ENCODE measurements around the gene OSBPL6.

Gene OSBPL6

GRCh38 chr2:178221556-178221955 lies 27.2 kb downstream of the OSBPL6 start:
- Histone ChIP-seq H3K36me3 (ENCODE audit: control insufficient read depth in 1 of 2, insufficient read depth in 2 of 2, low read length in 2 of 2) (no peaks in the 10 kb centered on the region), H3K27me3 (ENCODE audit: low read depth, low read length) (no peaks in the 10 kb centered on the region), H3K27ac (ENCODE audit: low read length) (no peak overlapping the region), H3K4me1 (ENCODE audit: control insufficient read depth in 1 of 2, insufficient read depth in 2 of 2, low read length in 2 of 2) (no peaks in the 10 kb centered on the region), H3K9me3 (ENCODE audit: control insufficient read depth in 1 of 2, low read length in 2 of 2) (no peaks in the 10 kb centered on the region), H3K4me3 (ENCODE audit: low read depth in 1 of 2, low read length in 2 of 2) (no peak overlapping the region)

- no peaks in the 10 kb centered on the region for H3K27me3 ChIP-seq (ENCODE audit: low read depth, low read length)
- H3K4me3 ChIP-seq (ENCODE audit: low read depth in 1 of 2, low read length in 2 of 2), result no peak overlapping the region
- H3K36me3 ChIP-seq (ENCODE audit: control insufficient read depth in 1 of 2, insufficient read depth in 2 of 2, low read length in 2 of 2), result no peaks in the 10 kb centered on the region
- no peaks in the 10 kb centered on the region for H3K4me1 ChIP-seq (ENCODE audit: control insufficient read depth in 1 of 2, insufficient read depth in 2 of 2, low read length in 2 of 2)
- no peaks in the 10 kb centered on the region for H3K9me3 ChIP-seq (ENCODE audit: control insufficient read depth in 1 of 2, low read length in 2 of 2)
- H3K27ac ChIP-seq (ENCODE audit: low read length), result no peak overlapping the region
Observed at GRCh38 chr2:178223806-178224205, 29.5 kb downstream of the OSBPL6 start.

- no peaks in the 10 kb centered on the region for H3K27me3 ChIP-seq (ENCODE audit: low read depth, low read length)
- no peaks in the 10 kb centered on the region for H3K4me1 ChIP-seq (ENCODE audit: control insufficient read depth in 1 of 2, insufficient read depth in 2 of 2, low read length in 2 of 2)
- H3K36me3 ChIP-seq (ENCODE audit: control insufficient read depth in 1 of 2, insufficient read depth in 2 of 2, low read length in 2 of 2), result no peaks in the 10 kb centered on the region
- H3K4me3 ChIP-seq (ENCODE audit: low read depth in 1 of 2, low read length in 2 of 2), result no peak overlapping the region
- no peaks in the 10 kb centered on the region for H3K9me3 ChIP-seq (ENCODE audit: control insufficient read depth in 1 of 2, low read length in 2 of 2)
- H3K27ac ChIP-seq (ENCODE audit: low read length), result no peak overlapping the region
Observed at GRCh38 chr2:178225006-178225805, 30.9 kb downstream of the OSBPL6 start.

GRCh38 chr2:178227187-178227586 lies 32.9 kb downstream of the OSBPL6 start:
- H3K27ac ChIP-seq (ENCODE audit: low read length), result no peak overlapping the region
- H3K4me1 ChIP-seq (ENCODE audit: control insufficient read depth in 1 of 2, insufficient read depth in 2 of 2, low read length in 2 of 2), result no peaks in the 10 kb centered on the region
- H3K36me3 ChIP-seq (ENCODE audit: control insufficient read depth in 1 of 2, insufficient read depth in 2 of 2, low read length in 2 of 2), result no peaks in the 10 kb centered on the region
- no peaks in the 10 kb centered on the region for H3K27me3 ChIP-seq (ENCODE audit: low read depth, low read length)
- H3K4me3 ChIP-seq (ENCODE audit: low read depth in 1 of 2, low read length in 2 of 2), result no peak overlapping the region
- no peaks in the 10 kb centered on the region for H3K9me3 ChIP-seq (ENCODE audit: control insufficient read depth in 1 of 2, low read length in 2 of 2)

GRCh38 chr2:178229927-178230326 lies 35.6 kb downstream of the OSBPL6 start:
- Histone ChIP-seq H3K27ac (ENCODE audit: low read length) (no peak overlapping the region), H3K9me3 (ENCODE audit: control insufficient read depth in 1 of 2, low read length in 2 of 2) (no peaks in the 10 kb centered on the region), H3K4me1 (ENCODE audit: control insufficient read depth in 1 of 2, insufficient read depth in 2 of 2, low read length in 2 of 2) (no peaks in the 10 kb centered on the region), H3K36me3 (ENCODE audit: control insufficient read depth in 1 of 2, insufficient read depth in 2 of 2, low read length in 2 of 2) (no peaks in the 10 kb centered on the region), H3K27me3 (ENCODE audit: low read depth, low read length) (no peaks in the 10 kb centered on the region), H3K4me3 (ENCODE audit: low read depth in 1 of 2, low read length in 2 of 2) (no peak overlapping the region)

- Histone ChIP-seq H3K4me3 (ENCODE audit: low read depth in 1 of 2, low read length in 2 of 2) (no peak overlapping the region), H3K4me1 (ENCODE audit: control insufficient read depth in 1 of 2, insufficient read depth in 2 of 2, low read length in 2 of 2) (no peaks in the 10 kb centered on the region), H3K27me3 (ENCODE audit: low read depth, low read length) (no peaks in the 10 kb centered on the region), H3K27ac (ENCODE audit: low read length) (no peak overlapping the region), H3K36me3 (ENCODE audit: control insufficient read depth in 1 of 2, insufficient read depth in 2 of 2, low read length in 2 of 2) (no peaks in the 10 kb centered on the region), H3K9me3 (ENCODE audit: control insufficient read depth in 1 of 2, low read length in 2 of 2) (no peaks in the 10 kb centered on the region)
Observed at GRCh38 chr2:178230396-178230795, 36.1 kb downstream of the OSBPL6 start.

- Histone ChIP-seq H3K4me3 (ENCODE audit: low read depth in 1 of 2, low read length in 2 of 2) (no peak overlapping the region), H3K36me3 (ENCODE audit: control insufficient read depth in 1 of 2, insufficient read depth in 2 of 2, low read length in 2 of 2) (no peaks in the 10 kb centered on the region), H3K9me3 (ENCODE audit: control insufficient read depth in 1 of 2, low read length in 2 of 2) (no peaks in the 10 kb centered on the region), H3K27ac (ENCODE audit: low read length) (no peak overlapping the region), H3K4me1 (ENCODE audit: control insufficient read depth in 1 of 2, insufficient read depth in 2 of 2, low read length in 2 of 2) (no peaks in the 10 kb centered on the region), H3K27me3 (ENCODE audit: low read depth, low read length) (no peaks in the 10 kb centered on the region)
Observed at GRCh38 chr2:178233428-178233827, 39.1 kb downstream of the OSBPL6 start.

GRCh38 chr2:178234648-178235047 lies 40.3 kb downstream of the OSBPL6 start:
- no peaks in the 10 kb centered on the region for H3K4me1 ChIP-seq (ENCODE audit: control insufficient read depth in 1 of 2, insufficient read depth in 2 of 2, low read length in 2 of 2)
- no peaks in the 10 kb centered on the region for H3K27me3 ChIP-seq (ENCODE audit: low read depth, low read length)
- no peaks in the 10 kb centered on the region for H3K36me3 ChIP-seq (ENCODE audit: control insufficient read depth in 1 of 2, insufficient read depth in 2 of 2, low read length in 2 of 2)
- H3K27ac ChIP-seq (ENCODE audit: low read length), result no peak overlapping the region
- H3K4me3 ChIP-seq (ENCODE audit: low read depth in 1 of 2, low read length in 2 of 2), result no peak overlapping the region
- H3K9me3 ChIP-seq (ENCODE audit: control insufficient read depth in 1 of 2, low read length in 2 of 2), result no peaks in the 10 kb centered on the region

DNA sequence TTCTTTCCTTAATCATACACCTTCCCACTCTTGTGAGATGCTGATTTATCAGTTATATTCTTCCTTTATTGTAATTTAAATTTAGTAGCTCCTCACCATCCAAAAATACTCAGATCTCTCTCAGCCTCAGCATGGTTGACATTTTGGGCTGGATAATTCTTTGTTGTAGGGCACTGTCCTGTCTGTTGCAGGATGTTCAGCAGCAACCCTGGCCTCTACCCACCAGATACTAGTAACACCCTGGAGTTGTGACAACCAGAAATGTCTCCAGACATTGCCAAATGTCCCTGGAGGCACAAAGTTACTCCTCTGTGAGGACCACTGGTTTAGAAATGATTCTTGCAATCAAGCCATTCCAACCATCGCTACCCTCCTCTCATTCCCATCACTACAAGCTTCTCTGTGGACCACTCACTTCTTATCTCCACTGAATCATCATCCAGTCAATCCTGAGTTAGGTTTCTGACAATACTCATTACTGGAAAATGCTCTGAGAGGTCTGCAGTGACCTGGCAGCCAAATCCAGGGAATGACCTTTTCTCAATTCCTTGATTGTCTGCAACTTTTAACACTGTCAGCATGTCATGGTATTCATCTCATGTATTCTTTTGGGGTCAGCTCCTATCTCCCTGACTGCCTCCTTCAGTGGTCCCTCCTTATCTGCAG lies 43.3 kb downstream of the OSBPL6 start:
- H3K27me3 ChIP-seq (ENCODE audit: low read depth, low read length), result no peaks in the 10 kb centered on the region
- no peaks in the 10 kb centered on the region for H3K36me3 ChIP-seq (ENCODE audit: control insufficient read depth in 1 of 2, insufficient read depth in 2 of 2, low read length in 2 of 2)
- no peaks in the 10 kb centered on the region for H3K4me1 ChIP-seq (ENCODE audit: control insufficient read depth in 1 of 2, insufficient read depth in 2 of 2, low read length in 2 of 2)
- no peak overlapping the region for H3K4me3 ChIP-seq (ENCODE audit: low read depth in 1 of 2, low read length in 2 of 2)
- no peaks in the 10 kb centered on the region for H3K9me3 ChIP-seq (ENCODE audit: control insufficient read depth in 1 of 2, low read length in 2 of 2)
- no peak overlapping the region for H3K27ac ChIP-seq (ENCODE audit: low read length)

DNA sequence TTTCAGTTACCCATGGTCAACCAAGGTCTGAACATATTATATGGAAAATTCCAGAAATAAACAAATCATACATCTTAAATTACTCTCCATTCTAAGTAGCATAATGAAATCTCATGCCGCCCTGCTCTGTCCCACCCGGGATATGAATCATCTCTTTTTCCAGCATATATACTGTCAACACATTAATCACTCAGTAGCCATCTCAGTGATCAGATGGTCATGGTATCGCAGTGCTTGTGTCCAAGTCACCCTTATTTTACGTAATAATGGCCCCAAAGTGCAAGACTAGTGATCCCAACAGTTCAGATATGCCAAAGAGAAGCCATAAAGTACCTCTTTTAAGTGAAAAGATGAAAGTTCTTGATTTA lies 43.8 kb downstream of the OSBPL6 start:
- H3K4me3 ChIP-seq (ENCODE audit: low read depth in 1 of 2, low read length in 2 of 2), result no peak overlapping the region
- H3K4me1 ChIP-seq (ENCODE audit: control insufficient read depth in 1 of 2, insufficient read depth in 2 of 2, low read length in 2 of 2), result no peaks in the 10 kb centered on the region
- no peaks in the 10 kb centered on the region for H3K36me3 ChIP-seq (ENCODE audit: control insufficient read depth in 1 of 2, insufficient read depth in 2 of 2, low read length in 2 of 2)
- no peak overlapping the region for H3K27ac ChIP-seq (ENCODE audit: low read length)
- no peaks in the 10 kb centered on the region for H3K27me3 ChIP-seq (ENCODE audit: low read depth, low read length)
- H3K9me3 ChIP-seq (ENCODE audit: control insufficient read depth in 1 of 2, low read length in 2 of 2), result no peaks in the 10 kb centered on the region

- Histone ChIP-seq H3K36me3 (ENCODE audit: control insufficient read depth in 1 of 2, insufficient read depth in 2 of 2, low read length in 2 of 2) (no peaks in the 10 kb centered on the region), H3K4me1 (ENCODE audit: control insufficient read depth in 1 of 2, insufficient read depth in 2 of 2, low read length in 2 of 2) (no peaks in the 10 kb centered on the region), H3K27me3 (ENCODE audit: low read depth, low read length) (no peaks in the 10 kb centered on the region), H3K4me3 (ENCODE audit: low read depth in 1 of 2, low read length in 2 of 2) (no peak overlapping the region), H3K27ac (ENCODE audit: low read length) (no peak overlapping the region), H3K9me3 (ENCODE audit: control insufficient read depth in 1 of 2, low read length in 2 of 2) (no peaks in the 10 kb centered on the region)
Observed at GRCh38 chr2:178238750-178239149, 44.4 kb downstream of the OSBPL6 start.

Data from muscle layer of duodenum (tissue), 2 donors.